Measurements from ENCODE around the gene LRRC46. TPM values are rescaled to one million over a fixed set of nuclear protein-coding genes. Genes with fewer than 3 reads are reported as not detected.

Gene LRRC46
- total and polyA plus RNA-seq, 2 of the 4 experiments (the other 2 are of a cell fraction) = 0.77 TPM; not detected in 1

- BruUV-seq (replicated peaks) = no TSS peak
- Histone ChIP-seq H3K79me1 (ENCODE audit: low read depth in 1 of 2, low read length in 2 of 2) (no peaks in the 10 kb centered on the region), H3K27me3 (ENCODE audit: control insufficient read depth, insufficient read depth, low read length) (peaks cover 36% of the 10 kb centered on the region), H3K4me2 (ENCODE audit: low read depth, low read length) (no peak overlapping the region), H3K4me1 (ENCODE audit: control insufficient read depth, insufficient read depth, low read length) (no peaks in the 10 kb centered on the region), H3K9ac (ENCODE audit: low read depth, low read length) (no peak overlapping the region), H3K56ac (ENCODE audit: extremely low read depth, insufficient read depth, low read length) (no peak overlapping the region), H4K5ac (ENCODE audit: low read depth, low read length) (no peak overlapping the region), H3K18ac (ENCODE audit: low read depth, low read length) (no peak overlapping the region), H2BK5ac (ENCODE audit: low read depth, low read length, poor library complexity, severe bottlenecking) (no peak overlapping the region), H4K20me1 (ENCODE audit: insufficient read depth, low read length) (no peaks in the 10 kb centered on the region; the same call in none of the 2 replicates), H3K4ac (ENCODE audit: low read depth, low read length) (no peak overlapping the region), H3K27ac (ENCODE audit: insufficient read depth, low read length) (no peak overlapping the region), H2AK9ac (replicated peaks; ENCODE audit: low read depth, low read length, poor library complexity) (no peak overlapping the region), H3K9me1 (ENCODE audit: insufficient read depth, low read length) (no peaks in the 10 kb centered on the region), H2BK15ac (ENCODE audit: low read depth, low read length) (no peak overlapping the region), H3K36me3 (ENCODE audit: control insufficient read depth, insufficient read depth, low read length) (peaks cover 4% of the 10 kb centered on the region), H3K23ac (ENCODE audit: low read depth, low read length) (no peak overlapping the region), H2AFZ (replicated peaks; ENCODE audit: low read length, poor library complexity) (no peak overlapping the region), H2AK5ac (ENCODE audit: low read depth, low read length) (no peak overlapping the region), H3K14ac (replicated peaks; ENCODE audit: low read depth, low read length) (no peak overlapping the region), H4K8ac (ENCODE audit: low read depth in 2 of 2, low read length in 2 of 2) (no peak overlapping the region), H3K4me3 (ENCODE audit: insufficient read depth, low read depth, low read length) (no peak overlapping the region), H2BK120ac (ENCODE audit: low read depth, low read length) (no peak overlapping the region), H2BK20ac (ENCODE audit: low read depth, low read length) (no peak overlapping the region), H4K91ac (ENCODE audit: insufficient read depth, low read depth, low read length) (no peak overlapping the region), H3K9me3 (ENCODE audit: control insufficient read depth, insufficient read depth, low read length) (no peaks in the 10 kb centered on the region)
- no CpG with 5 or more reads among the region's 6 CpGs for WGBS, 2 experiments (ENCODE audit: extremely low coverage in 2 of 2, insufficient read length in 1 of 2)
- intact Hi-C loops (cut with micrococcal nuclease) = no loop called here
- TF ChIP-seq RCOR1 (IDR thresholded peaks at IDR 0.05; ENCODE audit: insufficient replicate concordance, low read length) (no peak), FOS (IDR thresholded peaks at IDR 0.05; ENCODE audit: low read depth, low read length) (no peak), RAD21 (IDR thresholded peaks at IDR 0.05; ENCODE audit: low read length) (no peak), ELK1 (IDR thresholded peaks at IDR 0.05; ENCODE audit: borderline replicate concordance, low read depth, low read length) (no peak), MAFK (IDR thresholded peaks at IDR 0.05; ENCODE audit: low read depth, low read length) (no peak), RFX5 (IDR thresholded peaks at IDR 0.05; ENCODE audit: low read depth, low read length) (no peak), MAZ (IDR thresholded peaks at IDR 0.05; ENCODE audit: borderline replicate concordance, low read depth, low read length) (no peak)
- POLR2A ChIA-PET (ENCODE audit: unreplicated experiment) = no interaction called here
- DNase-seq (no peak), ATAC-seq (ENCODE audit: low read depth) (no peak)
- in situ Hi-C loops (cut with MboI; ENCODE audit: low sequenced_read_pairs) = no loop called here
- CTCF ChIA-PET = interaction anchor here (0.9 kb wide), 1 partner anchor 104 kb away, joined by 3 read pairs; no protein-coding TSS in a partner anchor
- dilution Hi-C loops (cut with HindIII; ENCODE audit: low sequenced_read_pairs, unreplicated experiment) = no loop called here
Observed at GRCh38 chr17:47801906-47802305, 29.6 kb upstream of the LRRC46 start.

Measured in IMR-90 (cell line).